ENCODE data around the gene C12orf43.

GRCh38 chr12:120996133-120996746 lies 20.0 kb downstream of the C12orf43 start:
- TF ChIP-seq POLR2A (IDR thresholded peaks at IDR 0.05; ENCODE audit: low read depth, low read length) (no peak), CTCF (conservative IDR thresholded peaks at IDR 0.05; ENCODE audit: low read depth, low read length) (no peak), SMC3 (IDR thresholded peaks at IDR 0.05; ENCODE audit: low read depth, low read length) (no peak), RFX5 (IDR thresholded peaks at IDR 0.05; ENCODE audit: low read depth, low read length) (no peak), USF2 (IDR thresholded peaks at IDR 0.05; ENCODE audit: low read depth, low read length) (no peak), MAFK (IDR thresholded peaks at IDR 0.05; ENCODE audit: low read depth, low read length) (no peak), RAD21 (IDR thresholded peaks at IDR 0.05; ENCODE audit: low read length) (no peak), BHLHE40 (IDR thresholded peaks at IDR 0.05; ENCODE audit: low read depth, low read length) (no peak), RCOR1 (IDR thresholded peaks at IDR 0.05; ENCODE audit: insufficient replicate concordance, low read length) (no peak), MXI1 (IDR thresholded peaks at IDR 0.05; ENCODE audit: borderline replicate concordance, low read depth, low read length) (no peak), MAZ (IDR thresholded peaks at IDR 0.05; ENCODE audit: borderline replicate concordance, low read depth, low read length) (no peak)
